ENCODE data around the gene ECSCR. TPM values are rescaled to one million over a fixed set of nuclear protein-coding genes. Genes with fewer than 3 reads are reported as not detected.
"Not testable (repeated sequence)": the region's sequence is repeated elsewhere in the genome, so short reads cannot be mapped to it uniquely, and the experiment has no call there.

Gene ECSCR
- total RNA-seq, 1 donor from 2014 or later, result 32.3 TPM

DNA sequence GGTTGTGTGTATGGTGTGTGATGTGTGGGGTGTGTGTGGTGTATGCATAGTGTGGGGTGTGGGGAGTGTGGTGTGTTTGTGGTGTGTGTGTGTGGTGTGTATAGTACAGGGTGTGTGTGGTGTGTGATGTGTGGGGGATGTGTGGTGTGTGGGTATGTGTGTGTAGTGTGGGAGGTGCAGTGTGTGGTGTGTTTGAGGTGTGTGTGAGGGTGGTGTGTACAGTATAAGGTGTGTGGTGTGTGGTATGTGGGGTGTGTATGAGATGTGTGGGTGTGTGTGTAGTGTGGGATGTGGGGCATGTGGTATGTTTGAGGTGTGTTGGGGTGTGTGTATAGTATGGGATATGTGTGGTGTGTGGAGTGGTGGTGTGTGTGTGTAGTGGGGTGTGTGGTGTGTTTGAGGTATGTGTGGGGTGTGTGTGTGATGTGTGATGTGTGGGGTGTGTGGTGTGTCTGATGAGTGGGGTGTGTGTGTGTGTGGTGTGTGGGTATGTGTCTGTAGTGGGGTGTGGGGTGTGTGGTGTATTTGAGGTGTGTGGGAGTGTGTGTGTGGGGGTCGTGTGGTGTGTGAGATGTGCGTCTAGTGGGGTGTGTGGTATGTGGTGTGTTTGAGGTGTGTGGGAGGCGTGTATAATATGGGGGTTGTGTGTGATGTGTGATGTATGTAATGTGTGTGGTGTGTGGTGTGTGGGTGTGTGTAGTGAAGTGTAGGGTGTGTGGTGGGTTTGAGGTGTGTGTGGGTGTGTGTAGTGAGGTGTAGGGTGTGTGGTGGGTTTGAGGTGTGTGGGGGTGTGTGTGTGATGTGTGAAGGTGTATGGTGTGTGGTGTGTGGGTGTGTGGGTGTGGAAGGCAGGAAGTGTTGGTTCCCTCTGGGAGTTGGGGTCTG, 8.6 kb downstream of the ECSCR start:
- DNase-seq (ENCODE audit: low spot score) (no peak), ATAC-seq (no peak)
- intact Hi-C loops (cut with DNase I), result no loop called here

DNA sequence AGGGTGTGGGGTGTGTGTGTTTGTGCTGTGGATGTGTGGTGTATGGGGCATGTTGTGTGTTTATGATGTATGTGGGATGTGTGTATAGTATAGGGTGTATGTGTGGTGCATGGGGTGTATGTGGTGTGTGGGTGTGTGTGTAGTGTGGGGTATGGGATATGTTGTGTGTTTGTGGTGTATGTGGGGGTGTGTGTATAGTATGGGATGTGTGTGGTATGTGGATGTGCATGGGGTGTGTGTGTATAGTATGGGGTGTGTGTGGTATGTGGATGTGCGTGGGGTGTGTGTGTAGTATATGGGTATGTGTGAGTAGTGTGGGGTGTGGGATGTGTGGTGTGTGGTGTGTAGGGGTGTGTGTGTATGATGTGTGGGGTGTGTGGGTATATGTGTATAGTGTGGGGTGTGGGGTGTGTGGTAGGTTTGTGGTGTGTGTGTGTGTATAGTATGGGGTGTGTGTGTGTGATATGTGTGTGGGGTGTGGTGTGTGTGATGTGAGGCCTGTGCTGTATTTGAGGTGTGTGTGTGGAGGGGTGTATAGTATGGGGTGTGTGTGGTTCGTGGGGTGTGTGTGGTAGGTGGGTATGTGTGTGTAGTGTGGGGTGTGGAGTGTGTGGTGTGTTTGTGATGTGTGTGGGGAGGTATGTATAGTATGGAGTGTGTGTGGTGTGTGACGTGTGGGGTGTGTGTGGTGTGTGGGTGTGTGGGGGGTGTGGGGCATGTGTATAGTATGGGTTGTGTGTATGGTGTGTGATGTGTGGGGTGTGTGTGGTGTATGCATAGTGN, 10.5 kb downstream of the ECSCR start:
- ATAC-seq (peak; percentile 33), DNase-seq (ENCODE audit: low spot score) (no peak)
- intact Hi-C loops (cut with DNase I), result no loop called here

DNA sequence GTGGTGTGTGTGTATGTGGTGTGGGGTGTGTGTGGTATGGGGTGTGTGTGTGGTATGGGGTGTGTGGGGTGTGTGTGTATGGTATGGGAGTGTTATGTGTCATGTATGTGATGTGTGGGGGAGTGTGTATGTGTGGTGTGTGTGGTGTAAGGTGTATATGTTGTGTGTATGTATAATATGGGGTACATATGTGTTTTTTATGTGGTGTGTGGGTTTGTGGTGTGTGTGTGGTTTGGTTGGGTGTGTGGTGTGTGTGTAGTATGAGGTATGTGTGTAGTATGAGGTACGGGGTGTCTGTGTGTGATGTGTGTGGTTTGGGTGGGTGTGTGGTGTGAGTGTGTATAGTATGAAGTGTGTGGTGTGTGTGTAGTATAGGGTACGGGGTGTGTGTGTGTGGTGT, 11.4 kb downstream of the ECSCR start:
- DNase-seq (ENCODE audit: low spot score), result no peak
- intact Hi-C loops (cut with DNase I), result no loop called here
- ATAC-seq, result no peak

DNA sequence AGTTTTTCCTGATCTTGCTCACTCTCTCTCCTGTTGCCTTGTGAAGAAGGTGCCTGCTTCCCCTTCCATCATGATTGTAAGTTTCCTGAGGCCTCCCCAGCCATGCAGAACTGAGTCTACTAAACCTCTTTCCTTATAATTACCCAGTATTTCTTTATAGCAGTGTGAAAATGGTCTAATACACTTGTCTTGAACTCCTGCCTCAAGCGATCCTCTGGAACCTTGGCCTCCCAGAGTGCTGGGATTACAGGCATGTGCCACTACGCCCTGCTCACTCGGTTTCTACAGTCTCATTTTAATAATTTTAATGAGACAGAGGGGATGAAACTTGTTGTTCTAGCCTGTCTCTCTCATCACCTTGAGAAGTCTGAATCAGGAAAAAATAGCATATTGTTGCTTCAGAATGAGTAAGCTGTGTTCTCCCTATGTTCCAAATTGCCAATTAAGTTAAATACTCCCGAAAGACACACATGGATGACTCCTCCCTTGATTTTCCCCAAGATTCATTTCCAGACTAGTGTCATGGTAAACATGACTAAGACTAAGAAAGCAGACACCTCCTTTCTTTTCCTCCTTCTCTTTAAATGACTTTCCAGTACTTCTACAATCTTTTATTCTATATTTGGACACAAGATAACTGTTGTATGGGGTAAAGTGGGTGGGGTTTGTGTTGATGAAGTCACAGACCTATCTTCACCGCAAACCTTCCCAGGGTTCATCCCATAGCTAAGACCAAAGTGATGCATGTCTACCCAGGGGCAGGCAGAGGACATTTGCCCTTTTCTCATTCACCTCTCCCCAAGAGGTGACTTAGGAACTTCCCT, 15.4 kb downstream of the ECSCR start:
- no peak for ATAC-seq
- intact Hi-C loops (cut with DNase I), result no loop called here
- peak; percentile 10 for DNase-seq (ENCODE audit: low spot score)

DNA sequence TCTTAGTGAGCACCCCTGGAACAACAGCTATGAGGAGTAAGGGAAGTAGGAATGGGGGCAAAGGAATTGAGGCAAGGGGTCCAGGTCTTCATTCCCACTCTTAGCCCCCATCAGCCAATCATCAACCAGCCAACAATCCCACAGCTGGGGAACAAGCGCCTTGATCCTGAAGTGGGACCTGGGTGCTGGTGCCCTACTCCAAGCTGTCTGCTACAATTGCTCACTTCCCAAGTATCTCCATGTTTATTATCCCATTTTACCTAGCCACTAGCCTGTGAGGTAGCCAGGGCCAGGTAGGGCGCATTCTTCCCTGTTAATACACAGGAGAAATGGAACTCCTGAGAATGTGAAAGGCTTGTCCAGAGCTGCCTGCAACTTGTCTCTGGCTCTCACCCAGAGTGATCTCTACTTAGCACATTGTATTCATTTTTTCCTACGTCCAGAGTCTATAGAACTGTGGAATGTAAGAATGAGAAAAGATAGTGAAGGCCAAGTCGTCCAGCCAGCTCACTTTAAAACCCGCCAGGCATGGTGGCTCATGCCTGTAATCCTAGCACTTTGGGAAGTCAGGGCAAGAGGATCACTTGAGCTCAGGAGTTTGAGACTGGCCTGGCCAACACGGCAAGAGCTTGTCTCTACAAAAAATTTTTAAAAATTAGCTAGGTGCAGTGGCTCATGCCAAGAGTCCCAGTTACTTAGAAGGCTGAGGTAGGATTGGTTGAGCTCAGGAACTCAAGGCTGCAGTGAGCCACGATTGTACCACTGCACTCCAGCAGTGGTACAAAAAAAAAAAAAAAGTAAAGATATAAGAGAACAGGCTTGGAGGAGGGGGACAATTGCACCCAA, 17.0 kb downstream of the ECSCR start:
- intact Hi-C loops (cut with DNase I), result no loop called here
- DNase-seq (ENCODE audit: low spot score) (peak; percentile 19), ATAC-seq (no peak)

DNA sequence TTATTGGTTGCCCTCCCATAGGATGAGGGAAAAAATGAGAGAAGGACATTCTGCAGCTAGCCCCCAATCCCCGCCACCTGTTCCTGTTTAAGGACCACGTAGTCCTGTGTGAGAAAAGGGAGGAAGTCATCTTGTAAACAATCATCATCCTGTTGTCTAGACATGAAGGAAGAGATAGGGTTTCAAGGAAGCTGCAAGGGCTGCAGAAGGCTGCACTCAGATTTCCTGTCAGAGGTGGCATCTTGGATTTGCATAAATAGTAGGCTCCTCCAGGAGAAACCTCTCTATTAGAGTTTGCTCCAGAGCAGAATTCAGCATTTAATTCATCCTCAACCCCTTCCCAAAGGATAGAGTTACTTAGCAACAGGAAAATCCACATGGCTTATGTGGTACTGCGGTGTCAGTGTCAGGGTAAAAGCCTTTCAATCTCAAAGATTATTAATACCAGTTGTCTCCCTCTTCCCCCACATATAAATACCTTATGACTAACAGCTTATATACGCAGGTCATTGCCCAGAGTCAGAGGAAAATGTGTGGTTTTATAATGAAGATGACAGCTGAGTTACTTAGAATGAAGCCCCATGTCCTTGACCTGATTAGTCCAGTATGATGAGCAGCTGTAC, 18.6 kb downstream of the ECSCR start:
- DNase-seq (ENCODE audit: low spot score), result no peak
- ATAC-seq, result no peak
- intact Hi-C loops (cut with DNase I), result no loop called here

DNA sequence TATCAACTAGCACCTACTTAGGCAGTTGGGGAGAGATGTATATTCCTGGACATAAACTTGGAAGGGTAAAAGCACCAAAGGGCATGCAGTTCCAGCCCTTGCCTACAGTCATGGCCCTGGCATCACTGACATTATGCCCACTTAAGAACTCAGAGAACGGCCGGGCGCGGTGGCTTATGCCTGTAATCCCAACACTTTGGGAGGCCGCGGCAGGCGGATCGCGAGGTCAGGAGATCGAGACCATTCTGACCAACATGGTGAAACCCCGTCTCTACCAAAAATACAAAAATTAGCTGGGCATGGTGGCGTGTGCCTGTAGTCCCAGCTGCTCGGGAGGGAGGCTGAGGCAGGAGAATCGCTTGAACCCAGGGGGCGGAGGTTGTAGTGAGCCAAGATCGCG, 22.1 kb downstream of the ECSCR start:
- intact Hi-C loops (cut with DNase I), result not testable (repeated sequence)

DNA sequence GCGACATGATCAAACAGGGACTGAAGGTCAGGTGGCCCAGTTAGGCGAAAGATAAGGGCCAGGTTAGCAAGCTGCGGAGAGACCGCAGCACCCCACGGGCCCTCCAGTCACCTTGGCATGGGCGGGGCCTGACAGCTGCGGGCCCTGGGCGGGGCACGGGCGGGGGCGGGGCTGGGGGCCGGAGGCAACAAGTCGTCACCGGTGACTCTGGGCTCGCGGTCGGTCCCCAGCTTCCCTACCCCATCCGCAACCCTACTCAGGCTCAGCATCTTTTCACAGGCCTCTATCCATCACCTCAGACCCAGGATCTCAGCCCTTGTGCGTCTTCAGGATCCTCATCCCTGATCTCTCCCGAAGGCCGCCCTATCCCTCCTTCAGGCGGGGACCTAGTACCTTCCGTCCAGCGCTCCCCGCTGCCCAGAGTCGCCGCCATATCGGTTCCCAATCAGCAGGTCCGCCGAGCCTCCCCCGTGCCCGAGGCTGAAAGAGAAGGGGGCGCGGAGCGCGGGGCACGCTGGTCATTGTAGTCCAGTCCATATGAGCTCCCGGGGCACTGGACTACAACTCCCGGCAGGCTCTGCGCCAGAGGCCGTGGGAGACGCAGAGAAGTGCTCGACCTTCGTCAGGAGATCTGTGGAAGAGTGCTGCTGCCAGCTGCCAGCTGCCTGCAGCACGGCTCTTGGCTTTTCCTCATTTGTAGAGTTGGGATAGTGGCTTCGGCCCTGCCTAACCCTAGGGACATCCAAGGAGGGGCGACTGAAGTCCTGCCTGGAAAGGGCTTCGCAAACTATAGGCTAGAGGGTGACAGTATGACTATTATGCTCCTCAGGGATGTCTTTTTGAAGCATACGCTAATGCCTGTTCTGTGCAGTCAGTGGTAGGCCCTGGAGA, 23.3 kb downstream of the ECSCR start, which contains the start of gene DNAJC18:
DNAJC18 (minus strand) TSS at position 513 of the 891 bp plus-strand sequence; CDS start at position 433, 80 bp downstream.
- DNase-seq (ENCODE audit: low spot score) (peak; percentile 96), ATAC-seq (peak; percentile 99)
- intact Hi-C loops (cut with DNase I), result no loop called here

More for the DNA sequence above, 22.1 kb downstream of the ECSCR start:
- ATAC-seq; DNase-seq (ENCODE audit: low spot score): not testable (repeated sequence)

DNA sequence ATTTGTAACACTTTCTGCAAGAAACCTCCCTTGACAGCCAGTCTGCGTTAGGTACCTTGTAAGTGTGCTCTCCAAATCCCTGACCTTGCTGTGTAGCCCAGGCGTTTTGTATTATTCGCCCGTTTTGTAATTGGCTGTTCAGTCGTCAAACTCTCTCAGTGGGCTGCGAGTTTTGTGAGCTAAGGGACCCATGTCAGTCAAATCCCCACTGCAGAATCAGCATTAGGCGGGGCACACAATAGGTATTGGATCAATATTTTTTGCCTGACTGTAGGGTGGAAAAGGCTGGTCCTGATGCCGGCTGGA, 23.9 kb downstream of the ECSCR start:
- intact Hi-C loops (cut with DNase I), result no loop called here
- DNase-seq (ENCODE audit: low spot score) (no peak), ATAC-seq (no peak)

DNA sequence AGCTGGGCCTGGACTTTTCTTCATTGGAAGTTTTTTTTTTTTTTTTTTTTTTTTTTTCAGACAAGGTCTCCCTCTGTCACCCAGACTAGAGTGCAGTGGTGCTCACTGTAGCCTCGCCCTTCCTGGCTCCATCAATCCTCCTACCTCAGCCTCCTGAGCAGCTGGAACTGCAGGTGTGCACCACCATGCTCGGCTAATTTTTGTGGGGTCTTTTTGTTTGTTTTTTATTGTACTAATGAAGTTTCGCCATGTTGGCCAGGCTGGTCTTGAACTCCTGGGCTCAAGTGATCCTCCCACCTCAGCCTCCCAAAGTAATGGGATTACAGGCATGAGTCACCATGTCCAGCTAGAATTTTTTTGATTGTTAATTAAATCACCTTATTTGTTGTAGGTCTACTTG, 26.9 kb downstream of the ECSCR start:
- intact Hi-C loops (cut with DNase I), result no loop called here
- ATAC-seq, result no peak
- DNase-seq (ENCODE audit: low spot score), result no peak

DNA sequence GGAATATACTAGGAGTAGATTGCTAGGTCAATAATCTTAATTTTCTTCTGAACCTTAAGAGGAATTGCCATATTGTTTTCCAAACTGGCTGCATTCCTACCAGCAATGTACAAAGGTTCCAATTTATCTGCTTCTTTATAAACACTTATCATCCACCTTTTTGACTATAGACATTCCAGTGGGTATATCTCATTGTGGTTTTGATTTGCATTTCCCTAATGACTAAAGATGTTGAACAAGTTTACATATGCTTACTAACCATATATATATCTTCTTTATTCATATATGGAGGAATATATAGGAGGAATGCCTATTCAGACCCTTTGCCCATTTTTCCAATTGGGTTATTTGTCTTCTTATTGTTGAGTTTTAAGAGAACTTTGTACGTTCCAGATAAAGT, 30.8 kb downstream of the ECSCR start:
- ATAC-seq (no peak), DNase-seq (ENCODE audit: low spot score) (no peak)
- intact Hi-C loops (cut with DNase I), result no loop called here

DNA sequence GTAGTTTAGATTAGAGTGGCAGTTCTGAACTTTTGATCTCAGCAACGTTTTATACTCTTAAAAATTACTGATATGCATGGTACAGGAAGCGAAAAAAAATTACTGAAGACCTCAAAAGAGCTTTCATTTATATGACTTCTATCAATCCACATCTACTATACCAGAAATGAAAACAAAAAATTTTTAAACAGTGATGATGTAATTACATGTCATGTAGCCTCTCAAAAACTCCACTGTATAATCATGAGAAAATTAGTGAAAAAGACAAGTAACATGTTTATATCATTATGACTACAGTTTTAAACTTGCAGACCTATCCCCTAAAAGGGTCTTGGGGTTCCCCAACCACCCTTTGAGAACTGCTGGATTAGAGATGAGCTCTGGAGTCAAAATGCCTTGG, 32.5 kb downstream of the ECSCR start:
- DNase-seq (ENCODE audit: low spot score), result no peak
- intact Hi-C loops (cut with DNase I), result no loop called here
- no peak for ATAC-seq

DNA sequence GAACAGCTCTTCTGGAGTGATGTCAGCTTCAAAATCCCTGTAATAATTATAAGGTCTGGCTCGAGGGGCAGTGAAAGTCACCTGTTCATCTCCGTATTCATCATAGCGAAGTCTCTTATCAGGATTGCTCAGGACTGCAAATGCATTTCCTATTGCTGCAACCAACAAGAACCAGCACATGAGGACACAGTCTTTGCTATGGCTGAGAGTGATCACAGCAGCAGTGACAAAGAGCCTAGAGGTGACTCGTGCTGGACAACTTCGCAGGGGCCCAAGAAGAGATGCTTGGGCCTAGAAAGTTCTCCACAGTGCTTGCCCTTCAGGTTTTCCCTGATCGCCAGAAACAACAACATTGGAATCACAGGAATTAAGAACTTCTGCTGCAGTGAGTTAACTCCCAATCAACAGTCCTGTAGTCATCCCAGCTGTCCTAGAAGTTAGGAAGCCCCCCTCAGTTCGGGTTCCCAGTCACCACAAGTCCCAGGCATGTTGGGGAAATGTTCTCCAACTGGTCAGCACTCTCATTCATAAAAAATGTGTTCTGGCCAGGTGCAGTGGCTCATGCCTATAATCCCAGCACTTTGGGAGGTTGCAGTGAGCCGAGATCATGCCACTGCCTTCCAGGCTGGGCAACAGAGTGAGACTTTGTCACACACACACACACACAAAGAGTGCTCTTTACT, 36.2 kb downstream of the ECSCR start:
- DNase-seq (ENCODE audit: low spot score), result no peak
- intact Hi-C loops (cut with DNase I), result loop anchor here (10.0 kb wide), 1 partner anchor 88 kb away; no protein-coding TSS in a partner anchor
- no peak for ATAC-seq

DNA sequence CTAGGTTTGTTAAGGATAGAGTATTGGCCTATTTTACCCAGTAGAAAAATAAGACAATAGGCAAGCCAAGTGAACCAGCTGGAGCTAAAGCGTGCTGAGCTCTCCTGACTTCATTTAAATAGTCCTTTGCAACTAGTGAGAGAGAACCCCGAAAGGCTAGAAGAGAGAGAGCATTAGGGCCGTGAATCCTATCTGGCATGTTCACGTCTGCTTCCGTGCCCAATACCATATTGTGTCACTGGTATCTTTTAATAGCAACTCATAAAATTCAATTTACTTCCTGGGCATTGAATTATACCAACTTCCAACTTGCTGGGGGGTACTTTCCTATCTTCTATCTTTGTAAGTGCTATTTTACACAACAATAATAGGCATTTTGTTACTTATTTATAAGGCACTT, 37.0 kb downstream of the ECSCR start:
- DNase-seq (ENCODE audit: low spot score) (no peak), ATAC-seq (no peak)
- intact Hi-C loops (cut with DNase I), result loop anchor here (10.0 kb wide), 1 partner anchor 89 kb away; no protein-coding TSS in a partner anchor

DNA sequence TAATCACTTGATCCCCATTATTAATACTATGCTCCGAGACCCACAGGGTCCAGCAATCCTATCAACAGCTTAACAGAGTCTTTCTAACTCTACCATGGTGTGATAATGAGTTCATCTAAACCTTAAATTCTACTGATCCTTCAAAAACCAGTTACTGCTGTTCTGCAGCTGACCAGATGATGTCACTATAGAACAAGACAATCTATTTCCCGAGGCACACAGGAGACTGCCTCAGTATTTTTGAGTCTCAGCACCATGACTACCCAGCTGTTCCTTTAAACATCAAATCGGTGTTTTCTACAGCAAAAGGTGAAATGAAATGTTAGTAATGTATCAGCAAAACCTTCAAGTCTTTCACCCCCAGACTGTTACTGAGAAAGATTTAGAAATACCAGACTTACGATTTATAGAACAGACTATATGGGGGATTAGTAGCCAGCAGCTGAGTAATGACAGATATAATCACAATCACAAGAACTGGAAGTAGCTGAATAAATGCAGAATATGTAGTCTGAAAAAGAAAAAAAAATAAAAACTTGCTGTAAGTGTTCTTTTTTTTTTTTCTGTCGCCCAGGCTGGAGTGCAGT, 40.1 kb downstream of the ECSCR start:
- intact Hi-C loops (cut with DNase I), result loop anchor here (10.0 kb wide), 1 partner anchor 92 kb away; no protein-coding TSS in a partner anchor
- DNase-seq (ENCODE audit: low spot score) (no peak), ATAC-seq (peak; percentile 85)

All from sciatic nerve (tissue), 2 donors.